ENCODE data around the gene ARHGEF7. TPM values are rescaled to one million over a fixed set of nuclear protein-coding genes. Genes with fewer than 3 reads are reported as not detected.

ARHGEF7 gene
- total RNA-seq, 2 donors from 2014 or later = 49.5 to 53.5 TPM

DNA sequence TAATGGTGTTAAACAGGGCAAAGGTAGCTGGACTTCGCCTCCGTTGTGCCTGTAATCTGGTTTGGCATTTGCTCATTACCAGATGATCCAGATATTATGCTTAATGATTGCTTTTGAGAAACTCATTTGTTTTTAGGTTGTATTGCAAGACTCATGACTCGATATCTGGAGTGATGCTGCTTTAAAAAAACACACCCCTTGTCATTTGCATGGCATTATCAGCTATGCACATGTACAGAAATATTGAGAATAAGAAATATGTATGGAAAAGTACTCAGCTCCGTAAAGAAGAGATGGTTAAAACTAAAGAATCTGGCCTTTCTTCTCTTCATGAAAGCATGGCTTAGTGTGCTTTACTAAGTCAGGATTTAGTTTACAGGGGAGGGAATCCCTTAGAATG is 95.0 kb downstream of the ARHGEF7 start:
- Histone ChIP-seq H3K27me3 (ENCODE audit: control insufficient read depth, insufficient read depth, low read length, poor library complexity, severe bottlenecking) (no peaks in the 10 kb centered on the region), H3K36me3 (ENCODE audit: control insufficient read depth, insufficient read depth, low read length) (peaks cover 6% of the 10 kb centered on the region), H3K9me3 (ENCODE audit: control insufficient read depth, low read length) (no peaks in the 10 kb centered on the region), H3K4me1 (ENCODE audit: control insufficient read depth, insufficient read depth, low read length) (peaks cover 2% of the 10 kb centered on the region), H3K4me3 (ENCODE audit: low read length) (no peak overlapping the region), H3K9ac (ENCODE audit: extremely low read depth, low read length, poor library complexity, severe bottlenecking) (no peak overlapping the region), H3K27ac (ENCODE audit: low read depth, low read length) (peak overlapping the region; percentile 33)
- H3K36me3 Mint-ChIP-seq (ENCODE audit: low read depth) = peaks cover 9% of the 10 kb centered on the region
- DNase-seq = no peak
- H3K4me3 Mint-ChIP-seq = no peak overlapping the region
- H3K4me1 Mint-ChIP-seq = peaks cover 32% of the 10 kb centered on the region
- H3K9me3 Mint-ChIP-seq = no peaks in the 10 kb centered on the region
- H3K27me3 Mint-ChIP-seq (ENCODE audit: insufficient read depth) = no peaks in the 10 kb centered on the region
- TF ChIP-seq CTCF (conservative IDR thresholded peaks at IDR 0.05) = no peak
- peak overlapping the region; percentile 80 for H3K27ac Mint-ChIP-seq
- 92 to 94% methylated on average over 3 to 4 of the region's 4 CpGs for WGBS, 2 experiments (ENCODE audit: insufficient coverage in 1 of 2, insufficient read length in 1 of 2)

DNA sequence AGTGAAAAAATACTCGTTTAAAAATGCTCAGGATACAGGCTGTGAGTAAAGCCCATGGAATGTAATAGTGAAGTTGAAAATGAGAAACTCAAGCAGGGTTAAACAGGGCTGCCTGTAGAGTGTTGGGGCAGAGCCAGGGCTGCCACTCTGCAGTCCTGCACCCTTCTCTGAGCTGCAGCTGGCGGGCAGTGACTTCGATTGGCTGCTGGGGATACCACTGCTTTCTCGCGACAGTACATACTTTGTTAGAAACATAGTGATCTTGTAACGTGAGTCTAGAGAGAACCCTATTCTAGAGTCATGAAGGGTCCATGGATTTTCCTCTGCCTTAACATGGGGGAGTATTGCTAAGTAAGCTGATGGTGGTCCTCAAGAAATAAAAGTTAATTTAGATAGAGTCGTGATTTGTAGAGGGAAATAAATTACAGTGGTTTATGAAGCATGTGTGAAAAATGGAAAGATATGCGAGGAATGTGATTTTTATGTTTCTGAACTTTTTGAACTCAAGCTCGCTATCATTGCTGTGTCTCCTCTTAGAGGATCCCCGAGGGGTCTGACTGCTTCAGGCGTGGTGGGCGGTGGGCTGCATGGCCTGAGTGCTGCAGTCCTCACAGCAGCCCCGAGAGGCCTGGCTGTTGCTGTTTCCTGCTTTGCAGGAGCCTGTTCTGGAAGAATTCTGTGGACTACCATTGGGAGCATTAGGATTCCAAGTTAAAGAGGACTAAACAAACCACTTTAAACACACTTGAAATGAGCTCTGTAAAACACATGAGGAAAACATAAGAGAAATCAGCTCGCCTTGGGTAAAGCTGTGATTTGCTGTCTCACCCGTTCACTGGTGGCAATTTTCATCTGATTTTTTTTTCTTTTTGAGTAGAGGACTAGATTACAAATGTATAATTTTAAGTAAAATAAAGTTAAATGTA is 95.7 kb downstream of the ARHGEF7 start:
- Mint-ChIP-seq H3K27me3 (ENCODE audit: insufficient read depth) (no peaks in the 10 kb centered on the region), H3K4me3 (no peak overlapping the region), H3K36me3 (ENCODE audit: low read depth) (peaks cover 6% of the 10 kb centered on the region), H3K27ac (peak overlapping the region; percentile 80), H3K9me3 (no peaks in the 10 kb centered on the region), H3K4me1 (peaks cover 38% of the 10 kb centered on the region)
- peaks cover 2% of the 10 kb centered on the region for H3K4me1 ChIP-seq (ENCODE audit: control insufficient read depth, insufficient read depth, low read length)
- TF ChIP-seq CTCF (conservative IDR thresholded peaks at IDR 0.05) = no peak
- H3K9me3 ChIP-seq (ENCODE audit: control insufficient read depth, low read length) = no peaks in the 10 kb centered on the region
- no peak overlapping the region for H3K9ac ChIP-seq (ENCODE audit: extremely low read depth, low read length, poor library complexity, severe bottlenecking)
- no peak for DNase-seq
- H3K27ac ChIP-seq (ENCODE audit: low read depth, low read length) = peak overlapping the region; percentile 33
- H3K27me3 ChIP-seq (ENCODE audit: control insufficient read depth, insufficient read depth, low read length, poor library complexity, severe bottlenecking) = no peaks in the 10 kb centered on the region
- WGBS, 2 experiments (ENCODE audit: insufficient coverage in 1 of 2, insufficient read length in 1 of 2) = 77 to 84% methylated on average over 13 to 15 of the region's 15 CpGs
- H3K36me3 ChIP-seq (ENCODE audit: control insufficient read depth, insufficient read depth, low read length) = peaks cover 6% of the 10 kb centered on the region
- H3K4me3 ChIP-seq (ENCODE audit: low read length) = no peak overlapping the region

DNA sequence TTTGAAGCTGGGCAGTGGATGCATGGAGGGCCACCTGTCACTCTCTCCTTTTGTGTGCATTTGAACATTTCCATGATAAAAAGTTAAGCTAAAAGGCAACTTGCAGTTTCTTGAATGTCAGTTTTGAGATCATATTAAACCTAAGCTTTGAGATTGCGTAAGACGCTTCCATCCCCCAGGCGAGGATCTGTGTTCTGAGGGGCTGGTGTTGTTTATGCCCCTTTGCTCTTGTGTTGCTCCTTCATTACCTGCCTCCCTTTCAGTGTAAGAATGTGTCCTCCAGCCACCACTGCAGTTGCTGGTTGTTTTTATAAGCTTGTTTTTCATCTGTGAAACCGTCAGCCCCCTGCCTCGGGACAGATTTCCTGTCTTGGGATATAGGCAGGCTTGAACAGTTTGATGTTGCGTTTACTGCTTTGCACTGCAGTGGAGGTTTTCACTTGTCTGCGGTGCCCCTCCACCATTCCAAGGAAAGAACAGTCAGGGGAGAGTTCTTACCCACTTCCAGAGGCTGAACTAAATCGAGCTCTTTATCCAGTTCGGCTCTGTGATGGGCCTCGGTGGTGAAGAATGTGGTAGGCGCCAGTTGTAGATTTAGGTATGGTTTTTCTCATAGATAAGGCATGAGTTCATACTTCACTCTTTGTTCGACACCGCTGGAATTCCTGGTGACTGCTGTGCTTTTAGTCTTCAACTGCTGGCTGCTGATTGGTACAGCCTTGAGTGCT is 96.8 kb downstream of the ARHGEF7 start:
- no peaks in the 10 kb centered on the region for H3K27me3 Mint-ChIP-seq (ENCODE audit: insufficient read depth)
- no peak overlapping the region for H3K9ac ChIP-seq (ENCODE audit: extremely low read depth, low read length, poor library complexity, severe bottlenecking)
- peak overlapping the region; percentile 60 for H3K27ac Mint-ChIP-seq
- no peak for TF ChIP-seq CTCF (conservative IDR thresholded peaks at IDR 0.05)
- no peaks in the 10 kb centered on the region for H3K27me3 ChIP-seq (ENCODE audit: control insufficient read depth, insufficient read depth, low read length, poor library complexity, severe bottlenecking)
- H3K4me1 Mint-ChIP-seq = peaks cover 40% of the 10 kb centered on the region
- no peaks in the 10 kb centered on the region for H3K9me3 ChIP-seq (ENCODE audit: control insufficient read depth, low read length)
- H3K36me3 ChIP-seq (ENCODE audit: control insufficient read depth, insufficient read depth, low read length) = no peaks in the 10 kb centered on the region
- H3K36me3 Mint-ChIP-seq (ENCODE audit: low read depth) = no peaks in the 10 kb centered on the region
- peak overlapping the region; percentile 25 for H3K4me3 ChIP-seq (ENCODE audit: low read length)
- H3K9me3 Mint-ChIP-seq = no peaks in the 10 kb centered on the region
- H3K27ac ChIP-seq (ENCODE audit: low read depth, low read length) = peak overlapping the region; percentile 92
- peaks cover 2% of the 10 kb centered on the region for H3K4me1 ChIP-seq (ENCODE audit: control insufficient read depth, insufficient read depth, low read length)
- WGBS, 2 experiments (ENCODE audit: insufficient coverage in 1 of 2, insufficient read length in 1 of 2) = 54 to 62% methylated on average over 8 to 13 of the region's 13 CpGs
- no peak overlapping the region for H3K4me3 Mint-ChIP-seq
- DNase-seq = peak; percentile 75
